HG02571 (cell line): ENCODE data around the gene ABI1.
"Not testable (repeated sequence)": the region's sequence is repeated elsewhere in the genome, so short reads cannot be mapped to it uniquely, and the experiment has no call there.

ENCODE experiments used
- ATAC-seq: cut with Tn5 transposase; IDR thresholded peaks from one replicate; pipeline ENCODE4 v1.9.1; 2021; ENCODE audit warnings: mild to moderate bottlenecking, moderate library complexity; ENCODE audit not compliant: unreplicated experiment

ABI1 gene

GRCh38 chr10:26860443-26861204, at the start of gene ABI1:
TSS of gene ABI1 (minus strand) at chr10:26860958. CDS start at chr10:26860863, 95 bp downstream.
- peak; percentile 72 for ATAC-seq

- no peak for ATAC-seq
These were observed 49.0 kb upstream of the ABI1 start for GRCh38 chr10:26909753-26910152.

GRCh38 chr10:26905253-26905781, 44.6 kb upstream of the ABI1 start:
- ATAC-seq = not testable (repeated sequence)

- no peak for ATAC-seq
These were observed 42.9 kb upstream of the ABI1 start for GRCh38 chr10:26903431-26904217.

GRCh38 chr10:26892306-26892923, 31.7 kb upstream of the ABI1 start:
- peak; percentile 91 for ATAC-seq

- no peak for ATAC-seq
These were observed 30.2 kb upstream of the ABI1 start for GRCh38 chr10:26890956-26891355.

- ATAC-seq = no peak
These were observed 27.0 kb upstream of the ABI1 start for GRCh38 chr10:26887611-26888215.

GRCh38 chr10:26881600-26882331, 21.0 kb upstream of the ABI1 start:
- ATAC-seq = no peak

- no peak for ATAC-seq
These were observed 19.0 kb upstream of the ABI1 start for GRCh38 chr10:26879744-26880143.

- ATAC-seq = no peak
These were observed 10.0 kb upstream of the ABI1 start for GRCh38 chr10:26870766-26871165.

GRCh38 chr10:26869528-26869927, 8.8 kb upstream of the ABI1 start:
- ATAC-seq = no peak

GRCh38 chr10:26863351-26864076, 2.8 kb upstream of the ABI1 start:
- no peak for ATAC-seq

GRCh38 chr10:26861205-26861998, 644 bp upstream of the ABI1 start:
- no peak for ATAC-seq

GRCh38 chr10:26860102-26860442, 686 bp downstream of the ABI1 start:
- peak; percentile 5 for ATAC-seq

GRCh38 chr10:26859241-26860101, 1.3 kb downstream of the ABI1 start:
- no peak for ATAC-seq

GRCh38 chr10:26858707-26859034, 2.1 kb downstream of the ABI1 start:
- no peak for ATAC-seq

- ATAC-seq = no peak
These were observed 2.6 kb downstream of the ABI1 start for GRCh38 chr10:26857991-26858706.

- not testable (repeated sequence) for ATAC-seq
These were observed 3.2 kb downstream of the ABI1 start for GRCh38 chr10:26857553-26857952.
